ENCODE measurements around the gene OR2T8. TPM values are rescaled to one million over a fixed set of nuclear protein-coding genes. Genes with fewer than 3 reads are reported as not detected.

The OR2T8 gene
- total and polyA plus RNA-seq, 8 donors = not detected

DNA sequence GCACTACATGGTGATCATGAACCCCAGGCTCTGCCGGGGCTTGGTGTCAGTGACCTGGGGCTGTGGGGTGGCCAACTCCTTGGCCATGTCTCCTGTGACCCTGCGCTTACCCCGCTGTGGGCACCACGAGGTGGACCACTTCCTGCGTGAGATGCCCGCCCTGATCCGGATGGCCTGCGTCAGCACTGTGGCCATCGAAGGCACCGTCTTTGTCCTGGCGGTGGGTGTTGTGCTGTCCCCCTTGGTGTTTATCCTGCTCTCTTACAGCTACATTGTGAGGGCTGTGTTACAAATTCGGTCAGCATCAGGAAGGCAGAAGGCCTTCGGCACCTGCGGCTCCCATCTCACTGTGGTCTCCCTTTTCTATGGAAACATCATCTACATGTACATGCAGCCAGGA lies 24.1 kb upstream of the OR2T8 start:
- Histone ChIP-seq H3K9me3 (peaks cover 0 to 13% (median 7%) of the 10 kb centered on the region in 4 donors), H3K27me3 (no peaks in the 10 kb centered on the region), H3K4me3 (no peak overlapping the region), H3K4me1 (no peaks in the 10 kb centered on the region), H3K27ac (no peak overlapping the region), H3K36me3 (peaks cover 0 to 9% (median 0%) of the 10 kb centered on the region in 4 donors)
- DNase-seq = no peak
- TF ChIP-seq CTCF (IDR thresholded peaks at IDR 0.05) (no peak), POLR2A (IDR thresholded peaks at IDR 0.05) (no peak), EP300 (IDR thresholded peaks at IDR 0.05) (no peak), POLR2AphosphoS5 (IDR thresholded peaks at IDR 0.05) (no peak)
- WGBS, 5 donors = 87 to 97% (median 90%) methylated on average over 7 to 14 of the region's 14 CpGs
- intact Hi-C loops (cut with DNase I; ENCODE audit: low total_unique reads) = no loop called here

GRCh38 chr1:247904122-247904521 lies 15.9 kb upstream of the OR2T8 start:
- H3K9me3 ChIP-seq = peaks cover 0 to 8% (median 6%) of the 10 kb centered on the region in 4 donors
- TF ChIP-seq POLR2AphosphoS5 (IDR thresholded peaks at IDR 0.05) (no peak), POLR2A (IDR thresholded peaks at IDR 0.05) (no peak), EP300 (IDR thresholded peaks at IDR 0.05) (no peak), CTCF (IDR thresholded peaks at IDR 0.05) (no peak)

DNA sequence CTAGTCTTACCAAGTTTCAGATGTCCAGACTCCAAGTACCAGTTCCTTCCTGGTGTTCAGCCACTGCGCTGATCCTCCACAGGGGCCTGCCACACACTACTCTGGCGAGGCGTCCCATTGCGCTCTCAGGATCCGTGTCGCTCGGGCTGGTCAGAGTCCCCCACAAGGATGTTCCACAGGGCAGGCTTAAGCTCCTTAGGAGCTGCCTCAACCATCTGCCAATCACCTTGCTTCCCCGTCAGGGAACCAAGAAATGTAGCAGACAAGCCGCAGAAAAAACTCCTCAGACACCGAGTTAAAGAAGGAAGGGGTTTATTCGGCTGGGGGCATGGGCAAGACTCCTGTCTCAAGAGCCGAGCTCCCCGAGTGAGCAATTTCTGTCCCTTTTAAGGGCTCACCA lies 14.9 kb upstream of the OR2T8 start:
- TF ChIP-seq EP300 (IDR thresholded peaks at IDR 0.05) (no peak), CTCF (IDR thresholded peaks at IDR 0.05) (no peak), POLR2AphosphoS5 (IDR thresholded peaks at IDR 0.05) (no peak)
- Histone ChIP-seq H3K4me1 (no peaks in the 10 kb centered on the region), H3K27ac (no peak overlapping the region), H3K9me3 (peaks cover 0 to 8% (median 6%) of the 10 kb centered on the region in 4 donors), H3K4me3 (no peak overlapping the region), H3K27me3 (no peaks in the 10 kb centered on the region), H3K36me3 (no peaks in the 10 kb centered on the region)
- 78 to 93% (median 87%) methylated on average over 13 of the region's 13 CpGs for WGBS, 5 donors
- no peak for DNase-seq
- intact Hi-C loops (cut with DNase I; ENCODE audit: low total_unique reads) = no loop called here

More at GRCh38 chr1:247904122-247904521, 15.9 kb upstream of the OR2T8 start:
- intact Hi-C loops (cut with DNase I; ENCODE audit: low total_unique reads) = no loop called here
- Histone ChIP-seq H3K36me3 (no peaks in the 10 kb centered on the region), H3K27ac (no peak overlapping the region), H3K4me1 (no peaks in the 10 kb centered on the region), H3K27me3 (no peaks in the 10 kb centered on the region), H3K4me3 (no peak overlapping the region)
- WGBS, 5 donors = 74 to 82% (median 79%) methylated on average over 6 of the region's 6 CpGs
- DNase-seq = no peak

GRCh38 chr1:247905910-247906503 lies 14.0 kb upstream of the OR2T8 start:
- H3K4me1 ChIP-seq = no peaks in the 10 kb centered on the region
- H3K9me3 ChIP-seq = peaks cover 0 to 8% (median 6%) of the 10 kb centered on the region in 4 donors
- H3K36me3 ChIP-seq = no peaks in the 10 kb centered on the region
- H3K27me3 ChIP-seq = no peaks in the 10 kb centered on the region
- TF ChIP-seq EP300 (IDR thresholded peaks at IDR 0.05) (no peak), CTCF (IDR thresholded peaks at IDR 0.05) (no peak), POLR2AphosphoS5 (IDR thresholded peaks at IDR 0.05) (no peak), POLR2A (IDR thresholded peaks at IDR 0.05) (no peak)
- intact Hi-C loops (cut with DNase I; ENCODE audit: low total_unique reads) = no loop called here
- H3K27ac ChIP-seq = no peak overlapping the region
- WGBS, 5 donors = 64 to 75% (median 74%) methylated on average over 9 of the region's 9 CpGs
- H3K4me3 ChIP-seq = peak overlapping the region in 3 of 4 donors; percentile 3 to 27 (median 12)
- no peak for DNase-seq
